AG09319 (cell line): ENCODE measurements around the gene ATE1.

Experiments used
- DNase-seq: peaks from one replicate; pipeline ENCODE4 v3.0.0-alpha.2; 2010; ENCODE audit warnings: low read depth; ENCODE audit errors: extremely low read depth
- CTCF ChIP-seq: IDR thresholded peaks from 2 replicates; pipeline ENCODE4 v1.5.1; 2011; ENCODE audit warnings: low read depth, mild to moderate bottlenecking, inconsistent platforms, low read length, moderate library complexity

Gene ATE1

GRCh38 chr10:121754666-121755065 lies 173.2 kb downstream of the ATE1 start:
- no peak for TF ChIP-seq CTCF
- DNase-seq, result no peak

- peak; percentile 21 for TF ChIP-seq CTCF
- DNase-seq, result no peak
Observed at GRCh38 chr10:121753726-121754476, 173.9 kb downstream of the ATE1 start.

GRCh38 chr10:121751191-121751760 lies 176.6 kb downstream of the ATE1 start:
- no peak for TF ChIP-seq CTCF
- DNase-seq, result no peak

- DNase-seq, result no peak
- no peak for TF ChIP-seq CTCF
Observed at GRCh38 chr10:121747163-121747775, 180.6 kb downstream of the ATE1 start.

GRCh38 chr10:121741248-121741792 lies 186.5 kb downstream of the ATE1 start:
- TF ChIP-seq CTCF, result no peak
- DNase-seq, result no peak

GRCh38 chr10:121740069-121740468 lies 187.8 kb downstream of the ATE1 start:
- no peak for DNase-seq

More at GRCh38 chr10:121740069-121740468, 187.8 kb downstream of the ATE1 start:
- no peak for TF ChIP-seq CTCF
